CD4-positive, alpha-beta T cell (primary cell): ENCODE results near the gene TMEM260. TPM values are rescaled to one million over a fixed set of nuclear protein-coding genes. Genes with fewer than 3 reads are reported as not detected.

ENCODE experiments used
- ATAC-seq: fragments of 200-7000 bp; cut with Tn5 transposase; one replicate; pipeline ENCODE4 v1.10.0; 2022; ENCODE audit warnings: mild to moderate bottlenecking; ENCODE audit not compliant: poor library complexity
- CTCF ChIA-PET: fragments of 350-600 bp; sonication (Branson Sonifier 250); formaldehyde crosslinking; loops from one replicate; lab custom pipeline; 2021; ENCODE audit warnings: antibody characterized with exemption, inconsistent platforms; lab: Charles Lee
- POLR2A ChIA-PET: fragments of 350-600 bp; sonication (Branson Sonifier 250); formaldehyde crosslinking; loops from one replicate; lab custom pipeline; 2021; ENCODE audit warnings: antibody characterized with exemption, inconsistent platforms; lab: Charles Lee
- DNase-seq, 14 experiments: peaks; one replicate each; pipeline ENCODE4 v3.0.0-alpha.2; 2013 to 2020; ENCODE audit warnings: mixed read lengths in 2 of 14
- H3K27ac ChIP-seq, 2 donors: one replicate each; pipeline versions ENCODE4 v1.5.1 to v1.7.0; 2013; ENCODE audit warnings: low read length in 2 of 2, low read depth in 1 of 2, mild to moderate bottlenecking in 1 of 2
- H3K27me3 ChIP-seq, 2 experiments: 1 replicate in 1 of 2; 2 replicates in 1 of 2; pipeline versions ENCODE4 v1.6.1 to v1.7.0; 2013; ENCODE audit warnings: low read length in 2 of 2, control low read depth in 1 of 2, mild to moderate bottlenecking in 1 of 2, moderate library complexity in 1 of 2; ENCODE audit not compliant: insufficient read depth in 2 of 2, control insufficient read depth in 1 of 2
- H3K36me3 ChIP-seq: one replicate; pipeline ENCODE4 v1.6.1; 2013; ENCODE audit warnings: low read length, control low read depth; ENCODE audit not compliant: insufficient read depth
- H3K4me1 ChIP-seq: one replicate; pipeline ENCODE4 v1.6.1; 2013; ENCODE audit warnings: low read length, control low read depth; ENCODE audit not compliant: insufficient read depth
- H3K4me3 ChIP-seq: one replicate; pipeline ENCODE4 v1.5.1; 2013; ENCODE audit warnings: mild to moderate bottlenecking, low read length, moderate library complexity
- H3K9me3 ChIP-seq, 2 experiments: 1 replicate in 1 of 2; 2 replicates in 1 of 2; pipeline versions ENCODE4 v1.6.1 to v1.7.0; 2013; ENCODE audit warnings: low read length in 2 of 2, mild to moderate bottlenecking in 2 of 2, control low read depth in 1 of 2, moderate library complexity in 1 of 2; ENCODE audit not compliant: control insufficient read depth in 1 of 2, insufficient read depth in 1 of 2
- H3K27ac Mint-ChIP-seq: one replicate; pipeline ENCODE4 v1.8.0; 2020; ENCODE audit warnings: mixed read lengths
- H3K27me3 Mint-ChIP-seq: one replicate; pipeline ENCODE4 v1.8.0; 2021; ENCODE audit warnings: mixed read lengths
- H3K36me3 Mint-ChIP-seq: one replicate; pipeline ENCODE4 v1.8.0; 2021; ENCODE audit warnings: low read depth, mixed read lengths
- H3K4me1 Mint-ChIP-seq: one replicate; pipeline ENCODE4 v1.8.0; 2021; ENCODE audit warnings: low read depth, mixed read lengths
- H3K4me3 Mint-ChIP-seq: one replicate; pipeline ENCODE4 v1.8.0; 2020; ENCODE audit warnings: mild to moderate bottlenecking, mixed read lengths
- H3K9me3 Mint-ChIP-seq: one replicate; pipeline ENCODE4 v1.8.0; 2020; ENCODE audit warnings: mixed read lengths
- CTCF ChIP-seq: fragments of 200-600 bp; IDR thresholded peaks from one replicate; pipeline ENCODE4 v1.8.0; 2022; ENCODE audit warnings: antibody characterized with exemption, mild to moderate bottlenecking
- intact Hi-C, 2 experiments: fragments of 100-400 bp; cut with DNase I in 1 of 2; cut with micrococcal nuclease in 1 of 2; formaldehyde crosslinking; loops; one replicate each; pipeline versions ENCODE4 v1.15.1 to v1.9.0; 2023 to 2025; cut with DNase I, micrococcal nuclease
- total RNA-seq, 174 experiments: library from RNA in 2 of 174; stranded (reverse) in 2 of 174; gene quantifications; one replicate each; pipeline ENCODE4 v1.2.3 and lab custom pipeline; 2021 to 2026

The TMEM260 gene
- total RNA-seq, 2 experiments from 2014 or later = 8.7 to 9.2 TPM

- DNase-seq = no peak
- Mint-ChIP-seq H3K27me3 (peaks cover 15% of the 10 kb centered on the region), H3K9me3 (no peaks in the 10 kb centered on the region), H3K36me3 (no peaks in the 10 kb centered on the region), H3K4me1 (no peaks in the 10 kb centered on the region), H3K27ac (no peak overlapping the region), H3K4me3 (no peak overlapping the region)
- POLR2A ChIA-PET = no interaction called here
- intact Hi-C loops = no loop called here
- no peak for ATAC-seq
- no peaks in the 10 kb centered on the region for H3K4me1 ChIP-seq
- no peaks in the 10 kb centered on the region for H3K9me3 ChIP-seq
- no peak overlapping the region for H3K4me3 ChIP-seq
- CTCF ChIA-PET = interaction anchor here (1.2 kb wide), 1 partner anchor 24 kb away, joined by 3 read pairs; no protein-coding TSS in a partner anchor
- H3K36me3 ChIP-seq = no peaks in the 10 kb centered on the region
- no peak for TF ChIP-seq CTCF
- H3K27me3 ChIP-seq = no peaks in the 10 kb centered on the region
- H3K27ac ChIP-seq = no peak overlapping the region
Measured at GRCh38 chr14:56539862-56540261, 39.7 kb upstream of the TMEM260 start.

GRCh38 chr14:56543436-56543835 lies 36.2 kb upstream of the TMEM260 start:
- DNase-seq (no peak), ATAC-seq (no peak)
- H3K9me3 ChIP-seq = no peaks in the 10 kb centered on the region
- Mint-ChIP-seq H3K9me3 (no peaks in the 10 kb centered on the region), H3K36me3 (no peaks in the 10 kb centered on the region), H3K4me3 (no peak overlapping the region), H3K27ac (no peak overlapping the region), H3K4me1 (no peaks in the 10 kb centered on the region), H3K27me3 (peaks cover 11% of the 10 kb centered on the region)
- CTCF ChIA-PET = no interaction called here
- POLR2A ChIA-PET = no interaction called here
- H3K4me1 ChIP-seq = no peaks in the 10 kb centered on the region
- H3K36me3 ChIP-seq = no peaks in the 10 kb centered on the region
- no peaks in the 10 kb centered on the region for H3K27me3 ChIP-seq
- intact Hi-C loops = no loop called here
- H3K27ac ChIP-seq = no peak overlapping the region
- no peak for TF ChIP-seq CTCF
- H3K4me3 ChIP-seq = no peak overlapping the region

GRCh38 chr14:56549721-56550120 lies 29.9 kb upstream of the TMEM260 start:
- Histone ChIP-seq H3K27me3 (peaks cover 0 to 6% of the 10 kb centered on the region in 2 experiments), H3K4me3 (no peak overlapping the region), H3K36me3 (no peaks in the 10 kb centered on the region), H3K4me1 (no peaks in the 10 kb centered on the region), H3K27ac (no peak overlapping the region), H3K9me3 (no peaks in the 10 kb centered on the region)
- Mint-ChIP-seq H3K4me1 (no peaks in the 10 kb centered on the region), H3K4me3 (no peak overlapping the region), H3K27me3 (peaks cover 26% of the 10 kb centered on the region), H3K27ac (no peak overlapping the region), H3K36me3 (no peaks in the 10 kb centered on the region), H3K9me3 (no peaks in the 10 kb centered on the region)
- ATAC-seq (no peak), DNase-seq (no peak)
- ChIA-PET POLR2A (no interaction called here), CTCF (no interaction called here)
- no peak for TF ChIP-seq CTCF
- intact Hi-C loops = no loop called here
